Omental fat pad (tissue), 4 donors: ENCODE data around the gene ATPAF1. TPM values are rescaled to one million over a fixed set of nuclear protein-coding genes. Genes with fewer than 3 reads are reported as not detected.
"Not testable (repeated sequence)": the region's sequence is repeated elsewhere in the genome, so short reads cannot be mapped to it uniquely, and the experiment has no call there.

ENCODE experiments used
- ATAC-seq: fragments of 150-250 bp; one replicate; pipeline ENCODE4 v1.9.1; 2016; ENCODE audit warnings: mild to moderate bottlenecking, moderate library complexity; ENCODE audit not compliant: low FRiP score
- DNase-seq: peaks from one replicate; pipeline ENCODE4 v3.0.0-alpha.2; 2019; ENCODE audit warnings: low spot score
- total RNA-seq, 4 donors: library from RNA; depleted of rRNA; stranded (reverse); fragments of >200 nt; gene quantifications; one replicate each; pipeline ENCODE4 v1.1.0, GENCODE V29; 2016
- TF ChIP-seq, protein P1 (sequence below), 3 donors: fragments of 450-650 bp; IDR thresholded peaks; one replicate each; pipeline ENCODE4 v1.5.1; 2016 to 2017; ENCODE audit warnings: antibody characterized with exemption in 3 of 3, mild to moderate bottlenecking in 3 of 3, moderate library complexity in 2 of 3

The ATPAF1 gene
- total RNA-seq, 4 donors from 2014 or later, result 33.1 to 83.6 (median 57.0) TPM

DNA sequence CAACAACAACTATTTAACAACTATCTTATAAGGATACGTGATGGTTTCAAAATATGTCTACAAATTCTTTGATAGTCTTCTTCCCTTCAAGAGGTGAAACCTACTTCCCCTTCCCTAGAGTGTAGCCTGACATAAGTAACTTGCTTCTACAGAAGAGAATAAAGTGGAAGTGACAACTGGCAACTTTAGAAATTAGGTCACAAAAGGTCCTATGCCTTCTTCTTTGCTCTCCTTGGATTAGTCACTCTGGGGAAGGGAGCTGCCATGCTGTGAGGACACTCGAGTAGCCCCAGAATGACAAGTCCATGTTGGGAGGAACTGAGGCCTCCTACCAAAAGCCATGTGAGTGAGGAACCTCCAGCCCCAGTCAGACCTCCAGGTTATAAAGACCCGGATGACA, 31.5 kb upstream of the ATPAF1 start:
- DNase-seq (no peak), ATAC-seq (no peak)
- TF ChIP-seq, protein P1, sequence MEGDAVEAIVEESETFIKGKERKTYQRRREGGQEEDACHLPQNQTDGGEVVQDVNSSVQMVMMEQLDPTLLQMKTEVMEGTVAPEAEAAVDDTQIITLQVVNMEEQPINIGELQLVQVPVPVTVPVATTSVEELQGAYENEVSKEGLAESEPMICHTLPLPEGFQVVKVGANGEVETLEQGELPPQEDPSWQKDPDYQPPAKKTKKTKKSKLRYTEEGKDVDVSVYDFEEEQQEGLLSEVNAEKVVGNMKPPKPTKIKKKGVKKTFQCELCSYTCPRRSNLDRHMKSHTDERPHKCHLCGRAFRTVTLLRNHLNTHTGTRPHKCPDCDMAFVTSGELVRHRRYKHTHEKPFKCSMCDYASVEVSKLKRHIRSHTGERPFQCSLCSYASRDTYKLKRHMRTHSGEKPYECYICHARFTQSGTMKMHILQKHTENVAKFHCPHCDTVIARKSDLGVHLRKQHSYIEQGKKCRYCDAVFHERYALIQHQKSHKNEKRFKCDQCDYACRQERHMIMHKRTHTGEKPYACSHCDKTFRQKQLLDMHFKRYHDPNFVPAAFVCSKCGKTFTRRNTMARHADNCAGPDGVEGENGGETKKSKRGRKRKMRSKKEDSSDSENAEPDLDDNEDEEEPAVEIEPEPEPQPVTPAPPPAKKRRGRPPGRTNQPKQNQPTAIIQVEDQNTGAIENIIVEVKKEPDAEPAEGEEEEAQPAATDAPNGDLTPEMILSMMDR (IDR thresholded peaks at IDR 0.05), result no peak

DNA sequence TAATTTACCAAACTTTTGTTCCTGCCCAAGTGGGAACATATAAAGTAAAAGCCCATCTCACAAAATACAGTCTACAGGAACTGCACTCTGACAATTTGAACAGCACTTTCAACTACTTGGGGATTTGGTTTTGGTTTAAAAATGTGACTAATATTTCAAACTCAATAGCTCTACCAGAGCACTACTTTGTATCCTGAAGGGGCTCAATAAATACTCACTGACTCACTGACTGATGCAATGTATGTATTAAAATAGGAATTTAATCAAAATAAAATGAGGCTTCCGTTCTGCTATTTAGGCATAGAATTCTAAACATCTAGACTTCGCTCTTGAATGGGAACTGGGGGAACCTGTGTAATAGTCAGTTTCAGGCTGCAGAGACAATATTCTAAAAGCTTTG, 28.9 kb upstream of the ATPAF1 start:
- DNase-seq, result no peak
- TF ChIP-seq, protein P1 (IDR thresholded peaks at IDR 0.05), result no peak
- ATAC-seq, result no peak

GRCh38 chr1:46694676-46695075, 26.5 kb upstream of the ATPAF1 start:
- ATAC-seq, DNase-seq: not testable (repeated sequence)

DNA sequence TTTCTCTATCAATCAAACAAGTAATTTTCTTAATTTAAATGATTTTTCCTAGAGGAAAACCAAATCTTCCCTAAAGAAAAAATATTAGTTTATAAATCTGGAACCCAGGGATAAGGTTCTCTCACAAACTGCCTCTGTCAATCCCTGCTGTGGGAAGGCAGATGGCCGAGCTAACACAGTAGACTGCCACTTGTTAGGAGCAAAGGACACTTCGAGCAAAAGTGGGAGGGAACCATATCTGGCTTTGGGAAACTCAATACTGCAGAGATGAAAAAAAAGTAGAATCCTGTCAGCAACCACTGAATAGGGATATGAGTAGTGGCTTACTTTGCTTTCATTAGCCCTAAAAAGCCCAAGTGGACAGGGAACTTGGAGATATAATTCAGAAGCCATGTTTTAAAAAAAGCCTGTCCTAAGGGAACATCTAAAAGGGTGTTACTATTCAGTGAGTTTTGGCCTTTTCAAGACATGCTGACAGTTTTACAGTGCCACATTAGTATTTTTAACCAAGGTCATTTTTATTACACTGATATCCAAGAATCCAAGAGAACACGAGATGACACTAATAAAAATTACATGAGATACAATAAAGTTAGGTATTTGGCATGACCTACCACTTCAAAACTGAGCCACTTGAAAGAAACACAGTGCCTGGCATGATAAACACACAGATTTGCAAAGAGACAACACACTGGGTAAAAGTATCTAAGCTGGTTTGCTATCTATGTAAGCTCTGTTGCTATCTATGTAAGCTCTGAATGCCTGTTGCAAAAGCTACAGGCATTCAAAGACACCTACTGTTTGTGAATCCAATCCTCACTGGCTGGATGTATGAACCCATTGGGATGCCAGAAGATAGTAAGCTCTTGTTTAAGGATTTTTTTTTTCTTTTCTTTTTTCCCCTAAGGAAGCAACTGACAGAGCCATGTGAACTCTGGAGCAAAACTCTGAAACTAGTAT, 24.9 kb upstream of the ATPAF1 start:
- DNase-seq (no peak), ATAC-seq (no peak)
- TF ChIP-seq, protein P1 (IDR thresholded peaks at IDR 0.05), result no peak

GRCh38 chr1:46691997-46692790, 24.0 kb upstream of the ATPAF1 start:
- ATAC-seq (no peak), DNase-seq (no peak)
- TF ChIP-seq, protein P1 (IDR thresholded peaks at IDR 0.05), result no peak

- ATAC-seq (no peak), DNase-seq (no peak)
- TF ChIP-seq, protein P1 (IDR thresholded peaks at IDR 0.05), result no peak
These were observed 22.8 kb upstream of the ATPAF1 start for GRCh38 chr1:46690931-46691421.

- ATAC-seq (no peak), DNase-seq (no peak)
- TF ChIP-seq, protein P1 (IDR thresholded peaks at IDR 0.05), result no peak
These were observed 21.7 kb upstream of the ATPAF1 start for GRCh38 chr1:46689897-46690296.
